NCI-H446 treated with DMSO at 0.1 percent for 48 hours (cell line): Measurements from ENCODE around the gene GALNTL6.
A peak's percentile ranks its signal among the peaks of the same experiment; 100 is the strongest.

Experiments used
- DNase-seq: peaks from one replicate; lab custom pipeline; 2025; lab: John Stamatoyannopoulos, UW

GALNTL6 gene

DNA sequence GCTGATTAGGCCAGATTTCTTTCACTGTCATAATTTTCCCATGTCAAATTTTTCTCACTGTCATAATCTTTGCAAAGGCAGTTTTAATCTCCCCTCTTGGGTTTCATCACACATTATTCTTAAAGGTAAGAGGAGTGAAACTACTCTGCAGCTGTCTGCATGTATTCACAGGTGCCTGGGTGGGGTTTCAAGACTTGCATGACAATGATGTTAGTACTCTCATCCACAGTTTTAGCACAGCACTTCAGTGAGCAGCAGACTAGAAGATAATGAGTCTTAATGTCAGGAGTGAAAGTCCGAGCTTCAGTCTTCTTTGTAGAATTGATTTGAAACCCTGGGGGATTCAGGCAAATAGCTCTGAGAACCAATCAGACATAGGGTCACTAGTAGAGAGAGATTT lies 1172.9 kb downstream of the GALNTL6 start:
- DNase-seq, result no peak

DNA sequence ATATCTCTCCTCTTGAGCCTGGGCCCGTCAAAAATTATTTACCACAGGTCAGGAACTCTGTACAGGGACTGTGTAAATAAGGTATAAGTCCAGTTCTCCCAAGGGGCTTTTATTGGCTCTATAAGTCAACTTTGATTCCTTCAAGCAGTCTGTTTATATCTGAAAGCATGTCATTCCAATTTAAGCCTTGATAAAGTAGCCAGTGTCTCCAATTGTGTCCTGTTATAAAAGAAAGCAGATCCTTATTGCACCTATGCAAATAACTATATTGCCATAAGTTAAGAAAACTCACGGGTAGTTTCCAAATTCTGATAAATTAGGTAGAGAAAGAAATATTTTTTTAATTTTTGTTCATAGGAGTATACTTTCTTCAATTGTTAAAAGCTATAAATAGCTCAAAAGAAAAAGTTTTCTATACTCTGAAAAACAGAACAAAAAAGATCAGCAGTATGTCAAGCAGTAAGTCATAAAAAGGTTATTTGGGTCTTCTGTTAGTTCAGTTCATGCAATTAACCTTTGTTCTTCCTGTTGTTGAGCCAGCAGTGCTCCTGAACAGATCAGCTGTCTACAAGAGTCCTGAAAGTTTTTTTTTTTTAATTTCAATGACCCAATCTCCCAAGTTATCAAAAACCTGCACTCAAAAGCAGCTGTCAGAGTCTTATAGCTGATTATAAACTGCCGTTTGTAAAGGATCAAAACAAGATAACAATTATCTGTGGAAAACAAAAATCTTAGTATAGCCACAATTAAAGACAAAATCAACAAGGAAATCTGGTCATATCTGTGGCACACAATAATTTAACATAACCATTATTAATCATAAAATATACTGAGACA lies 1177.0 kb downstream of the GALNTL6 start:
- DNase-seq, result no peak

DNA sequence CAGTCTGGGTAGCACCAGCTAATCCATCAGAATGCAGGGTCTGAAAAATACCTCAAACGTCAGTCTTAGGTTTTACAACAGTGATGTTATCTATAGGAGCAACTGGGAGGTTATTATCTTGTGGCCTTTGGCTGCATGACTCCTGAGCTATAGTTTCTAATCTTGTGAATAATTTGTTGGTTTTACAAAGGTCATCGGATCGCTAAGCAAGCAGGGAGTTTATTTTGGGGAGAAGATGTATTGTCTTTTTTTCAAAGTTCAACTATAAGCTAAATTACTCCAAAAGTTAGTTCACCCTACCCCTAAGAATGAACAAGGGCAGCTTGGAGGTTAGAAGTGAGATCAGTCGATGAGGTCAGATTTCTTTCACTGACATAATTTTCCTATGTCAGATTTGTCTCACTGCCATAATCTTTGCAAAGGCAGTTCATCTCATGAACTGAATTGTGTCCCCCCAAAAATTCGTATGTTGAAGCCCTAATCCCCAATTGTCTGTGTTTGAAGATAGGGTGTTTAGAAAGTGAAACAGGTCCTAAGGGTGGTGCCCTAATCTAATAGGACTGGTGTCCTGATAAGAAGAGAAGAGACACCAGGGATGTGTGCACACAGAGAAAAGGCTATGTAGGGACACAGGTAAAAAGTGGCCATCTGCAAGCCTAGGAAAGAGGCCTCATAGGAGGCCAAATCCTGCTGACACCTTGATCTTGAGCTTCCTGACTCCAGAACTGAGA lies 1179.6 kb downstream of the GALNTL6 start:
- no peak for DNase-seq

DNA sequence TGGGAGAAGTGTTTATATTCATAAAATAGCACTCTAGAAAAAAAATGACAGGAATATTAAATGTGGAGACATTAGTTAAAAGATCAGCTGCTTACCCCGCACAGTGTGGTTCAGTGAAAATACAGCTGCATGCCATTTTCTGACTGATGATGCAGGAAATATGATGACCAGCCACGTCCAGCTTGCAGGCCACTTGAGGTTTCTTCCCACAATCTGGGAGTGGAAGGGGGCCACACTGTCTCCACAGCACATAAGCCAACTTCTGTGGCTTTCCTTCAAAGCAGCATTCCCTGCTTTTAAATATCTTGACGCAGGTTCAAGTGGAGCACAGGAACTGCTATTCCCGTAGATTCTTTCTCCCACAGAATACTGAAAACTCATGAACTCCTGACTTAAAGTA lies 1182.0 kb downstream of the GALNTL6 start:
- no peak for DNase-seq

DNA sequence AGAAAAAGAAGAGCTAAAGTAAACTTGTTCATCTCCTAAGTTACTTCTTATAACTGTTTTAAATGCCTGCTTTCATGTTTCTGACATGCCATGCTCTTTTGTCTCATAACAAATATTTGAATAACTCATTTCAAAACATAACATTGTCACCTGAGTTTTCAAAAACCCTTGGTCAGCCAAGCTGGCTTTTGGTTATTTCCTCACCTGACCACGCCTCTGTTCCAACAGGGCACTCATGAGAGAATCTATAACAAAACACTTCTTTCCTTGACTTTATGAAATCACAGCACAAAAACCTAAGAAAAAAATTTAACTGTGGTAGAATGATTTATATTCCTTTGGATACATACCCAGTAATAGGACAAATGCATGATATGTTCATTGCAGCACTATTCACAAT lies 1182.5 kb downstream of the GALNTL6 start:
- no peak for DNase-seq

DNA sequence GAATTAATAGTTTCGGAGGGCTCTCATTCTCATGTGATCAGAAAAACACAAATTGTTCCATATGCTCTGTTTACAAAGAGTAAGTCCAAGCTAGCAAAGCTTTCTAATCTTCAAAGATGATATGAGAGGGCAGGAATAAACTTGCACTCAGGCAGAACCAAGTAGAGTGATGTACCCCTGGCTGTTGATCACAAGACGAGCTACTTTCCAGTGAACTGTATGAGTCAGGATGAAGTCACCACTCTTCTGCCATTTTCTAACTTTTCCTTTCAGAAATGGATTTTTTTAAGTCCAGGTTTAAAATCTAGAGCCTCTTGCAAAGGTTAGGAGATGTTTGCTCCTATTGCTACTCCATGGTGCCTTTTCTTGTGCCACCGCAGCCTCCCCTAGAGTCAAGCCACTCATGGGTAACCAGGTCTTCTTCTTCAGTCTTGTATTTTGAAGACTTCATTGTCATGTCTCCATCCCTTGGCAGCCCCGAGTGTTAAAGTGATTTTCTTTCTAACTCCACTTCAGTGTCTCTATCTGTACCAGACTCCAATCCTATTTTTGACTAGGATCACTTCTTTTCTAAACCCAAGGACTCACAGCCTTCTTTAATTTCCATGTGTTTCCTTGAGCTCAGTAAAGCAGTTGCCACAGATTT lies 1183.5 kb downstream of the GALNTL6 start:
- DNase-seq, result no peak

DNA sequence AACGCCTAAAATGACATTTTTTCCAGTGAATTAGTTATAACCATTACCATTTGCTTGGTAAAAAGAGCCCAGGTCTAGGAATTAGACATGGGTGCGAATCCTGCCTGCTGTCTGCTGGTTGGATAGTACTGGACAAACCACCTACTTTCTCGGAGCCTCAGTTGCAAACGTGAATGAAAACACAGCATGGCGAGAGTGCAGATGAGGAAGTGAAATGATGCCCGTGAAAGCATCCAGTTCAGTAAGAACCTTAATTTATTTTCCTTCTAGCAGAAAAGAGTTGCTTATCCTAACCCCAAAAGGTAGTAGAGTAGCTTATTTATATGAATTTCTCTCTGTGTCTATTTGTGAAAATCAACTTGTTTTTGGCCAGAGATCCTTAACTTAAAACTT lies 1184.0 kb downstream of the GALNTL6 start:
- DNase-seq, result no peak

DNA sequence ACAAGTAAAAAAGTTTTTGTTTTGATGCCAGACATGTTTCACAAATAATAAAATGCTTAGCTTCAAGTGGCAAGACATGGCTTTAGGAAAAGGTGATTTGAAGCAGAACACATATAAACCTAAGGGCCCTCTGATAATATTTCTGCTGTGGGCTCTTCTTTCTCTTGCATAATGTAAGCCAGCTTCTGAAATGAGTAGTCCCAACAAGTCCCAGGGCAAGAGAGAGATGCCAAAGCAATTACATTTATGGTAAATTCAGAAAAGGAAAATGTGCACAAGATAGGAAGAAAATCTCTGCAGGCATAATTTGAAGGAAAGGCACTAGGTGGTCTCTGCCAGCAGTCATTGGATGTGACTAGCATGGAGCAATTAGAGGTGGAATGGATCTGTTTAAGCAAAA lies 1184.7 kb downstream of the GALNTL6 start:
- DNase-seq, result no peak

DNA sequence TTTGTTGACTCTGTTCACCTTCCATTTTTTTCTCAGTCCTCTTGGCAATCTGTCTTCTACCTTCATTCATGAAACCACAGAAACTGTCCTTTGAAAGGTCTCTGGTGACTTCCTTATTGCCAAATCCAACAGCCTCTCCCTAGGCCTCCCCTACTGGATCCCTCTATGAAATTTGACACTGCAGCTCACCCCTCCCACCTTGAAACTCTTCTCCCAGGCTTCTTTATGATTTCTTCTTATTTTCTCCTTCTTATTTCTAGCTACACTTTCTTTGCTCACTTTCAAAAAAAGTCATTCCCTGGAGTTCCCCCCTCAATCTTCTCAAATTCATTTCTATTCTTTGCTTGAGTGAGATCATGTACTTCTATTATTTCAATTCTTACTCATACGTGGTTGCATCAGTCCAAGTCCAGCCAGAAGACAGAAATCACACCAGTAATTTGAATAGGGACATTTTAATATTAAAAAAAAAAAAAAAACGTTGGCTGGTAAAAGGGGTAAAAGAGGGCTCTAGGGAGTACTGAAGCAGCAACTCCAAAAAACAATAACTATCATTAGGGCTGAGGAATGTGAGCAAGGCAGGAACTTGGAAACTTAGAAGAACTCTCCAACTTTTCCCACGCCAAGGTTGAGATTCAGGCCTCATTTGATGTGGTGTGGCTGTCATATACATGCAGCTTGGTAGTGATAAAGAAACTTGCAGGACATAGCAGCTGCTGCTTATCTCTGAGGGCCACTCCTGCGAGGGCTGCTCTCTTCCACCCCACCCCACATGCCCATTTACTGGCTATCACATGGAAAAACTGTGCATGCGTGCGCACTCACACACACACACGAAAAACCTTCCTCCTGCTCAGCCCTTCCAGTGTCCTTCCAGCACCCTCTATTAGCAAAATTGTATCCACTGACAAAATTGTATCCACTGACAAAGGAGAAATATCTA lies 1185.6 kb downstream of the GALNTL6 start:
- no peak for DNase-seq

DNA sequence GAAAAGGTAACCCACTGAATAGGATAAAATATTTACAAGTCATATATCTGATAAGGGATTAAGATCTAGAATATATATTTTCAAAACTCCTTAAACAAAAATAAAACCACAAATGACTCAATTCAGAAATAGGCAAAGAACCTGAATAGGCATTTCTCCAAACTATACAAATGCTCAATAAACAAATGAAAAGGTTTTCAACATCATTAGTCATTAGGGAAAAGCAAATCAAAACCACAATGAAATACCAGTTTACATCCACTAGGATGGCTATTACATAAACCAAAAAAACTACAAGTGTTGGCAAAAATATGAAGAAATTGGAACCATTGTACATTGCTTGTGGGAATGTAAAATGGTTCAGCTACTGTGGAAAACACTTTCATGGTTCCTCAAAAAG lies 1188.4 kb downstream of the GALNTL6 start:
- no peak for DNase-seq

DNA sequence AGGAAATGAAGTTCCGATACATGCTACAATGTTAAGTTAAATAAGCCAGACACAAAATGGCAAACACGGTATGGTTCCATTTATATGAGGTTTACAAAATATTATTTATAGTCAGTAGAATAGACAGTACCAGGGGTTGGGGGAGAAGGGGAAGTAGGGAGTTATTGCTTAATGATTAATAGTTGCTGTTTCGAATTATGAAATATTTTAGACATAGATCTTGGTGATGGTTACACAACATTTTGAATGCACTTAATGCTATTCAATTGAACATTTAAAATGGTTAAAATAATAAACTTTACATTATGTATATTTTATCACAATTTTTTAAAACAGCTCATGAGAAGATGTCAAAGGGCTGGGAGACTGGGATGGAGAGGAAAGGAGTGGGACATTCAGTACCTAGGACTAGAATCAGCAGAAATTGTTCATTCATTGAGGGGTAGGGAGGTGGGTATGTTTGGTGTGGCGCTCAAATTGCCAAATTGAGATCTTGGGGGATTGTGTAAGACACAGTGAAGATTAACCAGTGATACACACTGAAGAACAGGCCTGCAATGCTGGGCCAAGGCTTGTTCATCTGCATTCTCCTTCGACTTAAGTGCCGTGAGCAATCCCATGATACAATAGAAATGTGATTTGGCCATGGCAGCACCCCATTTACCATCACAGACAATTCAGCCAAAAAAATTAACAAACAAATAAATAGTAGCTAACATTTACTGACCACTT lies 1189.8 kb downstream of the GALNTL6 start:
- DNase-seq, result no peak

DNA sequence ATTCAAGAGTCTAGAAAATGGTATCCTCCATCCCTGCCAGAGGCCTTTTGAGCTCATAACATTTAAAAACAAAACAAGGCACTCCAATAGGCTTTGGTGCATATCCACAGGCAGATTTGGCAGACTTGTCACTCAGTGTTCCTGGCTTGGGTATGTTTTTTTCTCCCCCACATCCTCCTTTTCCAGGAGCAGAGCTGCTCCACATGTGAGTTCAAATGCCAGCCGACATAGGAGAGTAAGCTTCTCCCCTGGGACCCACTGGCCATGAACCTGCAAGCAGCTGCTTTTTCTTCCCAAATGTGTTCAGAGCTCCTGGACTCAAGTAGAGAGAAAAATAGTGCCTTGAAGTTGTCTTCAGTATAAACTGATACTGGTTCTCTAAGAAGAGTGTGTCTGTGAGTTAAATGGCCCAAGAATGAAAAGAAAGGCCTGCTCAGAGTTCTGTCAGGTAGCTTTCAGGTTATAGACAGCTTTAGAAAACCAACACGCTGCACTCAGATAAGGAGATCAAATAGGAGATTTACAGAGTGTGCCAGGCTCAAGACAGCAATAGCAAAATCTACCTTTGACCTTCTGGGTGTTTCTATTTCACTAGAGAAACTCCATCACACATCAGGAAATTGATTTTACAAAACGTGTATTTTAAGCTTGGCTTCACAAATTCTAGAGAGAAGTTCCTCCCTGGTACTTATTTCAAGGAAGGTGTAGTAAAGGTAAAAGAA lies 1192.9 kb downstream of the GALNTL6 start:
- no peak for DNase-seq

DNA sequence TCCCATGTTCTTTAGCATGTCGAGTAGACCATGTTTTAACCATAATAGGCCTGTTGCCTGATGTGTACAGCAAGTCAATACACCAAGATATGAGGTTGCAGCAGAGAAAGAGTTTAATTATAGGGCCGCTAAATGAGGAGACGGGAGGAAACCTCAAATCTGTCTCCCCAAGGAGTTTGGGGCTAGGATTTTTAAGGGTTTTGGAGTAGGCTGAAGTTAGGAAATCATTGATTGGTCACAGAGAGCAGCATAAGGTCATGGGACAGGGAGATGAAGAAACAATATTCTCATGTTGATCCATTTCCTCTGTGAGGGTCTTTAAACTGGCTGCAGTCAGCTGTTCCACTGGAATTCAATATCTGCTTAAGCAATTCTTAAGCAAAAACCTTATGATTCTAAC lies 1195.2 kb downstream of the GALNTL6 start:
- DNase-seq, result no peak

DNA sequence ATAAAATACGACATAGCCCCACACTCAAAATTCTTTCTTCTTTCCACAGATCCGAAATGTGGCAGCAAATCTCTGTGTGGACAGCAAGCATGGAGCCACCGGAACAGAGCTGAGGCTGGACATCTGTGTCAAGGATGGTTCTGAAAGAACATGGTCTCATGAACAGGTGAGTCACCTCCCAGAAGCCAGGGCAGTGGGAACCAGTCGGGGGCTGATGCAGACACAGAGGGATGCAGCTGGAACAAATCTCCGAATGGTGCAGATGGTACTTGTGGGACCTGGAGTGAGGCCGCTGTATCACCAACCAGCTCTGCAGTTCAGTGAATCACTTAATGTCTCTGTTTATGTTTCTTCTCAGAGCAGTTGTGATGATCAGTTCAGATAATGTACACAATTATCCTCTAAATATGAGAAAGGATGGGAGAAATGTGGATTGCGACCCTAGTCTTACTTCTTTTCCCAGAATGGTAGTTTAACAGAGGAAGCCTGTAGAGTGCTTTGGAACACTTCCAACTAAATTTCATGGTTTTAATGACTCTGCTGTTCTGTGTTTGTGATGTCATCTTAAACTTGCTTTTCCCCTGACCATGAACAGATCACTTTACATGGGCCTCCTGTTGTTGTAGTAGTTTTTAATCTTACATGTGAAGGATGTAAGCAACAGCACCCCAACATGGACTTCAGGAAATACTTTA lies 1196.1 kb downstream of the GALNTL6 start:
- no peak for DNase-seq

DNA sequence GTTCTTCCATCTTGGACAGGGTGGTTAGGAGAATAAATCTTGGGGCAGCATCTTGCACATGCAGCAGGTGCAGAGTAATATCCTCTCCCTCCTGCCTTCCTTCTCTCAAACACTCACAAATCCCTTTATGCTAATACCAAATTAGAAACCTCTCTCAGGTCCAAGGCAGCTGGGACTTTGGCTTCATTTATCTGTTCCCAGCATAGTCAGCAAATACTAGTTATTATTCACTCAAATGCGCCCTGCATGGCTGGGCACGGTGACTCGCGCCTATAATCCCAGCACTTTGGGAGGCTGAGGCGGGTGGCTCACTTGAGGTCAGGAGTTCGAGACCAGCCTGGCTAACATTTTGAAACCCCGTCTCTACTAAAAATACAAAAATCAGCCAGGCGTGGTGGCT lies 1199.4 kb downstream of the GALNTL6 start:
- DNase-seq, result no peak

DNA sequence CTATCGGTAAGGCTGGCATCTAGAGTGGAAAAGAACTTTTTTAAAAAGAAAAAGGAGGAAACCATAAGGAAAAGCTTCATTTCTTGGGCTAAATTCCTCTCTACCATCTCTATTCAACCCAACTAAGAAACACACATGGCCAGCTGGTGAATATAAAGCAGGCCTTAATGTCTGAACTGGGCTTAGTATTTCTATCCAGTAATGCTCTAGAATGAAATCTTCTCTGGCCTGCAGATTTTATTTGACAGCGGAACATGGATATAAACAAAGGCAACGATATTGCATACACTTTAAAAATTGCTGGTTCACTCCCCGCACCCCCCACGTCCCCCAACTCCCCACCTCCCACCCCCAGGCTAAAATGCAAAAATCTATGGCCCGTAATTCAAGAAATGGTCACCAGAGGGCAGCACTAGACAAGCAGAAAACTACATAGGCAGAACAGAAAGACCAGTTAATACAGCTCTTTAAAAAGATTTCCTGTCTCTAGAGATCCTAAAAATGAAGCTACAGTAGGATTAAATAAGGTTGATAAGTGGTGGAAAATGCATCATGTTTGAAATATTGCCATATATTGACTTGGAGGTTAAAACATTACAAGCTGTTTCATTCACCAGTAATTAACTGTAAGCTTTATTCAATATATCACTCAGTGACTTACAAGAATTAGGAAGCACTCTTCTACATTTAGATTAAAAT lies 1200.2 kb downstream of the GALNTL6 start:
- peak; percentile 26 for DNase-seq

DNA sequence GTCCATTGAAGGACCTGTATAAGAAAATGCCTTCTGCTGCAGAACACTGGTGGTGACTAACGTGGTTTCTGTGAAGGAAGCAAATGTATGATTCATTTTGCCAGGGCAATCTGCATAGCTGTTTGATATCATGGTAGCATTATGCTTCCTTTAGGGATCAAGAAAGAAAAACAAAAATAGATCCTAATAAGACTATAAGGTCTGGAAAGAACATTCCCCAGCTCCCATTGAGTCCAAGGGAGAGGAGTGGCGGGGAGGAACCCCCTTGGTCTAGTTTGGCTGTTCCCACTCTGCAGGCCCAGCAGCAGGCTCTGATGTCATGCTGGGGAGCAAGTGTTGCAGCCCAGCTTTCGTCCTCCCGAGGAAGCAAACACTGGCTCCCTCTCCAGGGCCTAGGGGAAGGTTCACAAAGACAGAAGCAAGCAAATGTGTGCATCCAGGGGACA lies 1200.9 kb downstream of the GALNTL6 start:
- no peak for DNase-seq

DNA sequence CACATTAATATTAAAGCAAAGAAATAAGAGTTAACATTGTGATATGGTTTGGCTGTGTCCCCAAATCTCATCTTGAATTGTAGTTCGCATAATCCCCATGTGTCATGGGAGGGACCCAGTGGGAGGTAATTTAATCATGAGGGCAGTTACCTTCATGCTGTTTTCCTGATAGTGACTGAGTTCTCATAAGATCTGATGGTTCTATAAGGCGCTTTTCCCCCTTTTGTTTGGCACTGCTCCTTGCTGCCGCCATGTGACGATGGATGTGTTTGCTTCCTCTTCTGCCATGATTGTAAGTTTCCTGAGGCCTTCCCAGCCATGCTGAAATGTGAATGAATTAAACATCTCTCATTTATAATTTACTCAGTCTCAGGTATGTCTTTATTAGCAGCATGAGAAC lies 1201.6 kb downstream of the GALNTL6 start:
- DNase-seq, result no peak

DNA sequence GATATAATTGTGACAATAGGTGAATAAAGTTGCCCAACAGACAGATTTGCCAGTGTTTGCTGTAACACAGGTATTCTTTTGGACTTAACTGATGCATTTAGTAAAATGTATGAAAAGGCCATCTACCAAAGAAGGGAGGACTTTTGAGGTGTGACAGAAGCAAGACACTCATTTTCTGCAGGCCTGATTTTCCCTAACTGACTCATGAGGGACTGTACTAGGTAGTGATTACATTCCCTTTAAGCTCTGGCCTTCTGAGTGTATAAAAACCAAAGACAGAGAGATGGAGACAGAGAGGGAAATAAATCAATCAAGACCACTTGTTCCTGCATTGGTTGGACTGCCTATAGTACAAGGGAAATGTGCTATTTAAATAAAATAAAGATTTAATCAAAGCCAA lies 1204.6 kb downstream of the GALNTL6 start:
- DNase-seq, result no peak
